Activated T-cell treated with anti-CD3 and anti-CD28 coated beads for 1 hour (primary cell): ENCODE results near the gene TAF8.
"Not testable (repeated sequence)": the region's sequence is repeated elsewhere in the genome, so short reads cannot be mapped to it uniquely, and the experiment has no call there.

Experiments used
- DNase-seq: peaks from one replicate; pipeline ENCODE4 v3.0.0-alpha.2; 2020; ENCODE audit warnings: low read depth

The TAF8 gene, protein sequence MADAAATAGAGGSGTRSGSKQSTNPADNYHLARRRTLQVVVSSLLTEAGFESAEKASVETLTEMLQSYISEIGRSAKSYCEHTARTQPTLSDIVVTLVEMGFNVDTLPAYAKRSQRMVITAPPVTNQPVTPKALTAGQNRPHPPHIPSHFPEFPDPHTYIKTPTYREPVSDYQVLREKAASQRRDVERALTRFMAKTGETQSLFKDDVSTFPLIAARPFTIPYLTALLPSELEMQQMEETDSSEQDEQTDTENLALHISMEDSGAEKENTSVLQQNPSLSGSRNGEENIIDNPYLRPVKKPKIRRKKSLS

GRCh38 chr6:42050297-42051267, at the start of gene TAF8:
Gene TAF8, plus strand, starts transcription at chr6:42050524. Its CDS starts 18 bp downstream, at chr6:42050542.
- peak; percentile 78 for DNase-seq

DNA sequence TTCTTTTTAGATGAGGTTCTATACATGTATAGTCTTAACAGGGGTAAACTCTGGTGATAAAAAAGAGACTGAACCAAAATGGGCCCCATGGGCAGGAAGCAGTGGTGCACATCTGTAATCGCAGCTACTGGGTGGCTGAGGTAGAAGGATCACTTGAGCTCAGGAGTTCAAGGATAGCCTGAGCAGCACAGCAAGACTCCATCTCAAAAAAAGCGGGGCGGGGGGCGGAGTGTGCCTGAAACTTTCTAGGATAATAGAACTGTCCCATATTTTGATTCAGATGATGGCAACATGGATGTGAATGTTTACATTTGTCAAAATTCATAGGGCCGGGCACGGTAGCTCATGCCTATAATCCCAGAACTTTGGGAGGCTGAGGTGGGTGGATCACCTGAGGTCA, 48.8 kb upstream of the TAF8 start:
- DNase-seq: no peak

- DNase-seq: not testable (repeated sequence)
Observed at GRCh38 chr6:42003658-42004057, 46.7 kb upstream of the TAF8 start.

DNA sequence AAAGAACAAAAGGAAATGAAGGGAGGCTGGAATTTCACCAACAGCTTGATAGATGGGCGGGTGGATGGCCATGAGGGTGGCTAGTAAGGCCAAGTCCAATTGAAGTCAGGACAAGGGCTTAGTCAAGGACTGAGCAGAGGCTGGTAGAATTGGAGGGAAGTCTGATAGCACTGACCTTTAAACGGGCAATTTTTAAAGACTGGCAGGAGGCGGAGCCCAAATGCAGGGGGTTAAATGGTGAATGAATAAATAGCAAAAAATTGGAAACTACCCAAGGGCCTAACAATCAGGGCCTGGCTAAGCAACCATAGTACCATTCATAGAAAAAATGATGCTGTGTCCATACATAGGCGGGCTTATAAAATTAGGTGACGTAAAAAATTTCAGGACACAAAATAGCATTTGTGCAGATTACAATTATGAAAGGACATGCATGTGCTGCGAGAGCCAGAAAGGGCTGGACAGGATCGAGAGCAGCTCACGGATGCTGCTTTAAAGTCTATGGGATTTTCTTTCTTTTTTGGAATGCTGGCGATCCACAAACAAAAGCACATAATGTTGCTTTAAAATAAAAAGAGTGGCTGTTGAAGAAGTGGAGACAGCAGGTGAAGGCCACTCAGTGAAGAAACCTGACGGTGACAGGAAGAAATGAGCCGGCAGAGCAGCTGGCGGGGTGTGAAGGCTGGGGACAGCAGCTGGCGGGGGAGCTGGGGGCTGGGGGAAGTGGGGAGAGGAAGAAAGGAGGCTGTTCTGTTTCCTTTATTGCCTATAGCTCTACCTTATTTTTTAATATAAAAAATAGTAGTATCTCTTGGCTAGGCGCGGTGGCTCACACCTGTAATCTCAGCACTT, 42.8 kb upstream of the TAF8 start:
- DNase-seq: peak; percentile 30

DNA sequence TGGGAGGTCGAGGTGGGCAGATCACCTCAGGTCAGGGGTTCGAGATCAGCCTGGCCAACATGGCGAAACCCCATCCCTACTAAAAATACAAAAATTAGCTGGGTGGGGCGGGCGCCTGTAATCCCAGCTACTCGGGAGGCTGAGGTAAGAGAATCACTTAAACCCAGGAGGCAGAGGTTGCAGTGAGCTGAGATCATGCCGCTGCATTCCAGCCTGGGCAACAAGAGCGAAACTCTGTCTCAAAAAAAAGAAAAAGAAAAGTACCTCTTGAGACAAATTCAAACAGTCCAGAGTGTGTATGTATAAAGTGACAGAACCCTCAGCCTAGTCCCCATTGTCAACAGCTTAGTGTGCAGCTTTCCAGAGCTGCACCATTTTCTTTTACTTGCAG, 42.2 kb upstream of the TAF8 start:
- not testable (repeated sequence) for DNase-seq

DNA sequence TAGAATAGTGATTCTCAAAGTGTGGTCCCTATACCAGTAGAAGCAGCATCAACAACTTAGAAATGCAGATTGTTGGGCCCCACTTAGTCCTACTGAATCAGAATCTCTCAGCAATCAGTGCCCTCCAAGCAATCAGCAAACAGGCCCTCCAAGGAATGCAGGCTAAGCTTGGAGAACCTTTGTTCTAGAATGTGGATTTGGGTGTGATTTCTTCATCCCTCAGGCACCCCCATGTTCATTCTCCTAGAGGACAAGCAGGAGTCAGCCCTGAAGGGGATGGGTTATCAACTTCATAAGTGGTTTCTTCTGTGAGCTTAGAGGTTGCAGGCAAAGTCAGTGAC, 40.5 kb upstream of the TAF8 start:
- DNase-seq: no peak

DNA sequence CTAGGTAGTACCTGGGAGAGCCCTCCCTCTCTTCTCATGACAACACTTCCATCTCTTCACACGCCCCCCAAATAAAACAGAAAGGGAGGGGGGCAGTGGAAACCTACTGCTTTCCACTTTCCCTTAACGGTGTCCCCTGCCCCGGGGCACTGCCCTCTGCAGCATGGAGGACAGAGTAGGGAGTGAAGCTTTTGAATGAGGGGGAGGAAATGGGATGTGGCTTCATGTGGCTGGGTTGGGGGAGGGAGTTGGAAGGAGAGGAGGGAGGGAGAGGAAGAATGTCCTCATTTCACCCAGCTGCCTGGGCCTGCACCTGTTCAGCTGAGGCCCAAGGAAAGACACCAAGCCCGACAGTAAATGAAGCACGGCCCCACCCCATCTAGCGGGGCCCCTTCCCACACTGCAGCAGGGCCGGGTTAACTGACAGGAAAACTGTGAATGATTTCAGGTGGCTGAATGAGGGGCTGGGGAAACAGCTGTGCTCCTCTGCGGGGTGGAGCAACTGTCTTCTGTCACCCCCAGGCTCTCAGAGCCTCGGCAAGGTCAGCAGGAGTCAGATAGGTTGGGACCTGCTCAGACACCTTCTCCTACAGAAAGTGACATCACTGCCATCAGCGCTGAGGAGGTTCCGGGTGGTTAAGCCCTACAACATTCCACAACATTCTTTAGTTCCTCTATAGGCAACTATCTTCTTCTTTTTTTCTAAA, 40.0 kb upstream of the TAF8 start:
- DNase-seq: no peak

GRCh38 chr6:42010909-42011308, 39.4 kb upstream of the TAF8 start:
- DNase-seq: no peak

DNA sequence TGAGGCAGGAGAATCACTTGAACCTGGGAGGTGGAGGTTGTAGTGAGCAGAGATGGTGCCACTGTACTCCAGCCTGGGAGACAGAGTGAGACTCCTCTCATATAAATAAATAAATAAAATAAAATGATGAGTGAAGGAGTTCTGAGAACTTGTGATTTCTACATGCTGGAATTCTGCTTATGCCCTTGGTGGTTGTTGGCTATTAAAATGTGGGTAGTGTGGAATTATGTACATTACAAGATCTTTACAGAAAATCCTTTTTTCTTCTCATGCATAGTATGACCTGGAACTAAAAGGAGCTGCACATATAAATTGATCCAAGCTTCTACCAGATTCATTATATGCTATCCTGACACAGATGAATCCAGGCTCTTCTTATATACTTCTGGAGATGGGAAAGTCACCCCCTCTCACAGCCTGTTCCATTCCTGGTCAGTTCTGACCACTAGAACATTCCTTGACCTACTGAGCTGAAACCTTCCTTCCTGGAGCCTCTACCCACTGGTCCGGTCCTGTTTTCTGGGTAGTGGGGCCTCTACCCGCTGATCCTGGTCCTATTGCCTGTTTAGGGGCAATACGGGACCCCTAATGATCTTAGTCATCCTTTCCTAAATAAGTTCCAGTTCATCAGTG, 37.7 kb upstream of the TAF8 start:
- DNase-seq: no peak

DNA sequence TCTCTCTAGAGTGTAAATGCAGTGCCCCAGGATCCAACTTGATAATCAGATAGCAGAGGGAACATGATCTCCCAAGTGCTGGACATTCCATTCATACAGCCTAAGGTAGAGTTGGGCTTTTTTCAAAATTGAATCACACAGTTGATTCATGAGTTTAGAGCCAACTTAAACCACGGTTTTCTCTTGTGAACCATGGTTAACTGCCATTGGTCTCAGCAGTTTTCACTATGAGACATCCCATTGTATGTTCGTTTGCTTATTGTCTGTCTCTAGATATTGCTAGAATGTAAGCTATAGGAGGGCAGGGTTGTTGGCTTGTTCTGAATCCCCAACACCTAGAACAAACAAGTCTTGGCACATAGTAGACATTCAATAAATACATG, 37.2 kb upstream of the TAF8 start:
- no peak for DNase-seq

GRCh38 chr6:42017021-42017643, 33.2 kb upstream of the TAF8 start:
- no peak for DNase-seq

DNA sequence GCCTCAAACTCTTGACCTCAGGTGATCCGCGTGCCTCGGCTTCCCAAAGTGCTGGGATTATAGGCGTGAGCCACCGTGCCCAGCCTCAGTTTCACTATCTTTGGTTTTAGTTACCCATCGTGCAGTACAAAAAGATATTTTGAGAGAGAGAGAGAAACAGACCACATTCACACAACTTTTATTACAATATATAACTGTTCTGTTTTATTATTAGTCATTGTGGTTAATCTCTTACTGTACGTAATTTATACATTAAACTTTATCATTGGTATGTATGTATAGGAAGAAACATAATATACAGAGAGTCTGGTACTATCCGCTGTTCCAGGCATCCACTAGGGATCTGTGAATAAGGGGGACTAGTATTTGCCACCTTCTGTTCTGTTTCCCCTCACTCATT, 29.4 kb upstream of the TAF8 start:
- no peak for DNase-seq

- peak; percentile 36 for DNase-seq
Observed at GRCh38 chr6:42021847-42022754, 28.2 kb upstream of the TAF8 start.

GRCh38 chr6:42022755-42023384, 27.5 kb upstream of the TAF8 start:
- DNase-seq: no peak

- no peak for DNase-seq
Observed at GRCh38 chr6:42025066-42025844, 25.1 kb upstream of the TAF8 start.

DNA sequence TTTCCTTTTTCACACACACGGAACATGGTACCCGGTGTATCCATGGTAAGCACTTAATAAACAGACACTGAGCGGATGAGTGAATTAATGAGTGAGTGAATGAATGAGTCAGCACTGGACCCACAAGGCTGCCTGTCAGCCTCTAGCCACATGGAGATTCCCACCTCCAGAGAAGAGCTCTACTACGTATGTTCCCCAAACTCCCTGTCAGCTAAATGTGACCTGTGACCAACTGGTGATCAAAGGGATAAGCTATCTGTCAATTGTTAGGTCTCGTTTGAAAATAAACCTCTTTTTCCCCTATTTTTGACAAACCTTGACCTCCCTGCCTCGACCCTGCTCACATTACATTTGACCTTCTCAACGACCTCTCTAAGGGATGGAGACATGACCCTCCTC, 24.5 kb upstream of the TAF8 start:
- no peak for DNase-seq

- DNase-seq: no peak
Observed at GRCh38 chr6:42026540-42026939, 23.8 kb upstream of the TAF8 start.
